ENCODE measurements around the gene ANKLE1. TPM values are rescaled to one million over a fixed set of nuclear protein-coding genes. Genes with fewer than 3 reads are reported as not detected.

Gene ANKLE1
- total RNA-seq, 4 donors from 2014 or later: under 0.01 to 3.0 (median 0.88) TPM

GRCh38 chr19:17262557-17262956, 19.1 kb upstream of the ANKLE1 start:
- no peak overlapping the region for H3K27ac ChIP-seq (replicated peaks in 1 of 4)
- WGBS: 73% methylated on average over 14 of the region's 16 CpGs
- H3K9me3 ChIP-seq: peaks cover 0 to 10% (median 2%) of the 10 kb centered on the region in 4 donors
- no peaks in the 10 kb centered on the region for H3K27me3 ChIP-seq
- peaks cover 0 to 26% (median 3%) of the 10 kb centered on the region in 4 donors for H3K36me3 ChIP-seq
- TF ChIP-seq CTCF (IDR thresholded peaks at IDR 0.05) (no peak), EP300 (IDR thresholded peaks at IDR 0.05) (no peak), POLR2AphosphoS5 (IDR thresholded peaks at IDR 0.05) (no peak), POLR2A (IDR thresholded peaks at IDR 0.05; ENCODE audit: low read depth) (no peak)
- H3K4me3 ChIP-seq: peak overlapping the region; percentile 12 to 55 (median 20)
- intact Hi-C loops (cut with DNase I): no loop called here
- no peak for DNase-seq (ENCODE audit: extremely low spot score)
- H3K4me1 ChIP-seq: peaks cover under 1 to 3% (median under 1%) of the 10 kb centered on the region in 4 donors

GRCh38 chr19:17263712-17264640, 17.7 kb upstream of the ANKLE1 start:
- intact Hi-C loops (cut with DNase I): no loop called here
- no peak for DNase-seq (ENCODE audit: extremely low spot score)
- no peak for TF ChIP-seq EP300 (IDR thresholded peaks at IDR 0.05)
- no peak for TF ChIP-seq CTCF (IDR thresholded peaks at IDR 0.05)
- TF ChIP-seq POLR2AphosphoS5 (IDR thresholded peaks at IDR 0.05): no peak
- no peak for TF ChIP-seq POLR2A (IDR thresholded peaks at IDR 0.05; ENCODE audit: low read depth)
- peak overlapping the region; percentile 23 to 55 (median 43) for H3K4me3 ChIP-seq
- no peaks in the 10 kb centered on the region for H3K27me3 ChIP-seq
- H3K36me3 ChIP-seq: peaks cover 0 to 14% (median 7%) of the 10 kb centered on the region in 4 donors
- 82% methylated on average over 15 of the region's 23 CpGs for whole genome bisulfite sequencing
- H3K4me1 ChIP-seq: peaks cover 12 to 15% (median 14%) of the 10 kb centered on the region in 4 donors
- peak overlapping the region; percentile 42 to 63 (median 54) for H3K27ac ChIP-seq (replicated peaks in 1 of 4)
- peaks cover 0 to 10% (median 2%) of the 10 kb centered on the region in 4 donors for H3K9me3 ChIP-seq

GRCh38 chr19:17264641-17264979, 17.1 kb upstream of the ANKLE1 start, which contains the start of gene USHBP1:
TSS of gene USHBP1 (minus strand) at chr19:17264745. CDS start at chr19:17264299, 446 bp downstream.
- TF ChIP-seq EP300 (IDR thresholded peaks at IDR 0.05) (no peak), POLR2AphosphoS5 (IDR thresholded peaks at IDR 0.05) (peak; percentile 69 to 76)
- 40% methylated on average over 5 of the region's 5 CpGs for WGBS
- intact Hi-C loops (cut with DNase I): no loop called here
- H3K27me3 ChIP-seq: no peaks in the 10 kb centered on the region
- H3K9me3 ChIP-seq: peaks cover 0 to 3% (median under 1%) of the 10 kb centered on the region in 4 donors
- H3K27ac ChIP-seq (replicated peaks in 1 of 4): peak within 1 kb of the TSS; percentile 42 to 66 (median 54)
- peaks cover 4 to 14% (median 11%) of the 10 kb centered on the region in 4 donors for H3K36me3 ChIP-seq
- H3K4me3 ChIP-seq: peak within 1 kb of the TSS; percentile 23 to 55 (median 43)
- peaks cover 12 to 17% (median 14%) of the 10 kb centered on the region in 4 donors for H3K4me1 ChIP-seq
- no peak for DNase-seq (ENCODE audit: extremely low spot score)

GRCh38 chr19:17266026-17266425, 15.7 kb upstream of the ANKLE1 start:
- peaks cover 17 to 26% (median 23%) of the 10 kb centered on the region in 4 donors for H3K36me3 ChIP-seq
- TF ChIP-seq POLR2A (IDR thresholded peaks at IDR 0.05; ENCODE audit: low read depth) (no peak), CTCF (IDR thresholded peaks at IDR 0.05) (no peak), EP300 (IDR thresholded peaks at IDR 0.05) (no peak), POLR2AphosphoS5 (IDR thresholded peaks at IDR 0.05) (no peak)
- WGBS: 92% methylated on average over 7 of the region's 7 CpGs
- H3K4me3 ChIP-seq: no peak overlapping the region
- H3K27ac ChIP-seq (replicated peaks in 1 of 4): peak overlapping the region in 2 of 4 donors; percentile 79 to 84
- DNase-seq (ENCODE audit: extremely low spot score): no peak
- H3K4me1 ChIP-seq: peaks cover 12 to 17% (median 14%) of the 10 kb centered on the region in 4 donors
- intact Hi-C loops (cut with DNase I): no loop called here
- no peaks in the 10 kb centered on the region for H3K27me3 ChIP-seq
- H3K9me3 ChIP-seq: no peaks in the 10 kb centered on the region

- H3K36me3 ChIP-seq: peaks cover 20 to 31% (median 29%) of the 10 kb centered on the region in 4 donors
- H3K9me3 ChIP-seq: no peaks in the 10 kb centered on the region
- H3K4me3 ChIP-seq: peak overlapping the region in 2 of 4 donors; percentile 73 to 95
- TF ChIP-seq CTCF (IDR thresholded peaks at IDR 0.05) (no peak), POLR2AphosphoS5 (IDR thresholded peaks at IDR 0.05) (no peak), POLR2A (IDR thresholded peaks at IDR 0.05; ENCODE audit: low read depth) (no peak), EP300 (IDR thresholded peaks at IDR 0.05) (no peak)
- peak overlapping the region; percentile 71 to 84 (median 82) for H3K27ac ChIP-seq (replicated peaks in 1 of 4)
- intact Hi-C loops (cut with DNase I): no loop called here
- DNase-seq (ENCODE audit: extremely low spot score): no peak
- no peaks in the 10 kb centered on the region for H3K27me3 ChIP-seq
- peaks cover 12 to 17% (median 14%) of the 10 kb centered on the region in 4 donors for H3K4me1 ChIP-seq
- WGBS: 68% methylated on average over 12 of the region's 12 CpGs
Measured at GRCh38 chr19:17266589-17266974, 15.1 kb upstream of the ANKLE1 start.
